Effector CD8-positive, alpha-beta T cell (primary cell): ENCODE data around the gene KCNC1.

Experiments used
- DNase-seq: peaks from one replicate; lab custom pipeline; 2025; lab: John Stamatoyannopoulos, UW

Gene KCNC1

GRCh38 chr11:17736930-17737817, 2.6 kb downstream of the KCNC1 start:
- no peak for DNase-seq

DNA sequence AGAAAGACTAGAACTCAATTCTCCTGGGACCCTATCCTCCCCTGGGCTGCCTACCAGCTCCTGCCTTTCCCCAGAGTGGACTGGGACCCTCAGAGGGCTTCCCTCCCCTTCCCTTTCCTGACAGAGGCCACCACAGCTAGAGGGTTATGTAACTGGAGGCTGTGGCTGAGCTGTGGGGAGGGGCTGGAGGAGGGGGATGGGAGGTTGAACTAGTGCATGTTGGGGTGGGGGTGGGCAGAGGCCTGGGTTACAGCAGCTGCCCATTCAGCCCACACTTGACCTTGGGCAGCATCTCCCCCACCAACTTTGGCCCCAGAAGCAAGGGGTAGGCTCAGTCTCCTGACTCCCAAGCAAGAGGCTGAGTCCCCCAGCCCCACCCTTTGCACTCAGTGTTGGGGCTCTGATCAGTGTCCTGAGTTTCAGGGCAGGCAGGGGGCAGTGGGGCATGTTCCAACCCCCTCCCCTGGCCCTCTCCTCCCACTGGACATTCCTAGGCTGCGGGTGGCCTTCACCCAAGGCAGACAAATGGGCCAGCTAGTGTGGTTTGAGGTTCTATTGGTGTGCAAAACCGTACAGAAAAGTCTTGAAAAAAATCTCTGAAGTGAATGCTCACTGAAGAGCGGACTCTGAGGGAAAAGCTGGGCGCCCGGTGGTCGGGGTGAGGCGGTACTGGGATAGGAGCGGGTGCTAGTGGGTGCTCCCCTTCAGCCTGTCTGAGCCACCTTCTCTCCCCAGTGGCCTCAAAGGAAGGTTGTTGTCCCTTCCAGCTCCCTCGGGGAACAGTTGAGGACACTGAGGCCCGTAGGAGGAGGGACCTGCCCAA, 3.8 kb downstream of the KCNC1 start:
- no peak for DNase-seq

DNA sequence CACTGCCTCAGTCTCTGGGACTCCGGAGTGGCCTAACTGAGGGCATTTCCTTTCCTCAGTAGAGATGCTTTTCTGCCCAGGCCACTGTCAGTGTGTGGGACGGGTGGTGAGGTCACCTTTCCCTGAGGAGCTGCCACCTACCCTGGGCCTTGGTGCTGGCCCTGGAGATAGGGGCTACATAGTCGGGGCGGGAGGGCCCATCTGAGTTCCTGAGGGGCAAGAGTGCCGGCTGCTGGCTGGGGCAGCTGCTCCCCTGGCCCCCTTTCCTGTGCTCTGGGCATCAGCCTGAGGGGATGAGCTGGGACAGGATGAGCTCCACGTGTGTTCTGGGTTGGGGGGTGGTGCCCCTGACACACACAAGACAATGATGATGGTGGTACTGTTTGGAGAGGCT, 5.4 kb downstream of the KCNC1 start:
- no peak for DNase-seq

GRCh38 chr11:17740649-17741235, 6.2 kb downstream of the KCNC1 start:
- DNase-seq, result no peak

GRCh38 chr11:17741487-17741886, 6.9 kb downstream of the KCNC1 start:
- no peak for DNase-seq

- DNase-seq, result no peak
Observed at GRCh38 chr11:17742019-17742418, 7.4 kb downstream of the KCNC1 start.

- DNase-seq, result no peak
Observed at GRCh38 chr11:17743026-17743807, 8.6 kb downstream of the KCNC1 start.

GRCh38 chr11:17743808-17744119, 9.2 kb downstream of the KCNC1 start:
- DNase-seq, result no peak

DNA sequence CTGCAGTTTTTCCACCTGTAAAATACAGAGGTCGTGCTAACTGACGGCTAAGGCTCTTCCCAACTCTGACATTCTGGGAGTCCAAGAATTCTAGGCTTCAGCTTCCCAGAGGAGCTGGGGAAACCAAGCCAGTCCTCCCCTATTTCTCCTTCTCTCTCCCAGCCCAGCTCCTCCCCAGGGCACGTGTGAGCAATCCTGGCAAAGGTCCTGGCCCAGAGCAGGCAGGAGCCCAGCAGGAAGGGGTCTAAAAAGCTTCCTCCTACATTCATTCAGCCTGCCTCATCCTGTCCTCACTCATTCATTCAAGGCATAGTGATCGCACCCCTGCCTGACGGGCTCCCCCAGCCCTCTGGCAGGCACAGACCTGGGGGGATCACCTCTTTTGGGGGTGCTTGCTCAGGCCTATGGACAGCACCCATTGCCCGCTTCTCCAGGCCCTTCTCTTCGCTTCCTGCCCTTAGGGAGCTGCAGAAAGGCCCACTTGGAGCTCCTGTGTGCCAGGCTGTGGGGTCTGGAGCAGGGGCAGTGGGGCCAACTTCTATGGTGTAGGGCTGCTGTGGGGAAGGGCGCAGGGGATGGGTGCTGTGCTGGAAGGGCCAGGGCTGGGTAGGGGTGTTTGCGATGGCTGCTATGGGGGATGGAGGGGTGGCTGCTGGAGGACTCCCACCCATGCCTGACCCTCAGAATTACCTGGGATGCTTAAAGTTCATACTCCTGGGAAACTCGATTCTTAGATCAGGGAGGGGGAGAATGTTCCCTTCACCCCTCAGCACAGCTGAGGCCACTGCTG, 9.8 kb downstream of the KCNC1 start:
- no peak for DNase-seq

DNA sequence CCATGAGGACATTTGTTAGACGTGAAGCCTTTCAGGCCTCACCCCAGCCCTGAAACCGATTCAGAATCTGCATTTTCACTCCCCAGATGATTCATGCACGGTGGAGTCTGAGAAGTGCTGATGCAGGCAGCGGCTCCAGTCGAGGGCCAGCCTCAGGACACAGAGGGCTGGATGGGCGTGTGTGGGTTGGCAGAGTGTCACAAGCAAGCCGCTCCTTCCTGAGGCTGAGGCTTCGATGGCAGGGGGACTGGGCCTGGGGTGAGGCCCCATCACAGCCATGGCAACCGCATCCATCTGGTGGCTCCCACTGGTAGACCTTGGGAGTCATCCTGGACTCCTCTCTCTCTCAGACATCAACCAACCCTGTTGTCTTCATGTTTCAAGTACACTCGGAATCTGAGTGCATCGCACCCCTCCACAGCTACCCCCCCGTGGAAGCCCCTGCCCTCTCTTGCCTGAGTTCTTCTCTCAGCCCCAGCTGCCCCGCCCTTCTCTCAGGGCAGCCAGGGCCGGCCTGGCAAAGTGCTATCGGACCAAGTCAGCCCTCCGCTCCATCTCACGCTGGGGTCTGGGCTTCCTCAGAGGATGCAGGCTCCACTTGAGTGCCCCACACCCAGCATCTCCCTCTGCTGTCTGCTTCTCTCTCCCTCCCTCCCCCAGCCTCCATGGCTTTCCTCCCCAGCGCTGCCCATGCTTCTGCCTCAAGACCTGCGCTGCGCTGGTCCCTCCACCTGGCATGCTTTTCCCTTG, 10.6 kb downstream of the KCNC1 start:
- DNase-seq, result no peak

- DNase-seq, result no peak
Observed at GRCh38 chr11:17746096-17746495, 11.5 kb downstream of the KCNC1 start.

DNA sequence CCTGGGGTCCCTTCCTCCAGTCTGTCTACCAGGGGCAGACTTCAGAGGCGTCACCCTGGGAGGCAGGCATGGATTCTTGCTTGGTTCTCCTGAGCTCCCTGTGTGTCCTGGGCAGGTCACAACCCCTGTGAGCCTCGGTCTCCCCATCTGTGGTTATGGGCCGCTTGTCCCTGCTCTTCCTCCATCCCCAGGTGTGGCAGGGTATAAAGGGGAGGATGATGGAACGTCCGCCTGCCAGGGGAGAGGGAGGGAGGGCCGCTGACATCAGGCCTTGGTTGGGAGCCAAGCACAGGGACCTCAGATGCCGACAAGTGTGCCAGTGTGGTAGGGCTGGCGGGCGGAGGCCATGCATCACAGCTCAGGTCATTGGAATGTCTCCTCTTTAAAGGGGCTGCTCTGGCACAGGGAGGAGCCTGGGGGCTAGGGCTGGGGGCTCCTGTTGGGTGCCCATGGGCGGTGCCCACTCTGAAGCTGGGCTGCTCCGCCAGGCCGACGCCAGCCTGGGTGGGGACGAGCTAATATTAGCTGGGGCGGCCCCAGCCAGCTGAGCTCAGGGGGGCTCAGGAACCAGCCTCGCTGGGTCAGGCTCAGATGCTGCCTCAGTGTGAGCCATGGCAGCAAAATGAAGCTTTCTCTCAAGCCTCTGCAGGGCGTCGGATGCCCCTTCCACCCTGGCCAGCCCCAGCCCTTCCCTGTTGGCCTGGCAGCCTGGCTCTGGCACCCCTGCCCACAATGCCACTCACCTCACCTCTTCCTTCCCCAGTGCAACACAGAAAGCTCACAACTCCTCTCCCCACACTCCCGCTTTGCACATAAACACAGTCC, 12.8 kb downstream of the KCNC1 start:
- DNase-seq, result no peak

- no peak for DNase-seq
Observed at GRCh38 chr11:17748044-17748443, 13.5 kb downstream of the KCNC1 start.

GRCh38 chr11:17748761-17749721, 14.5 kb downstream of the KCNC1 start:
- no peak for DNase-seq

DNA sequence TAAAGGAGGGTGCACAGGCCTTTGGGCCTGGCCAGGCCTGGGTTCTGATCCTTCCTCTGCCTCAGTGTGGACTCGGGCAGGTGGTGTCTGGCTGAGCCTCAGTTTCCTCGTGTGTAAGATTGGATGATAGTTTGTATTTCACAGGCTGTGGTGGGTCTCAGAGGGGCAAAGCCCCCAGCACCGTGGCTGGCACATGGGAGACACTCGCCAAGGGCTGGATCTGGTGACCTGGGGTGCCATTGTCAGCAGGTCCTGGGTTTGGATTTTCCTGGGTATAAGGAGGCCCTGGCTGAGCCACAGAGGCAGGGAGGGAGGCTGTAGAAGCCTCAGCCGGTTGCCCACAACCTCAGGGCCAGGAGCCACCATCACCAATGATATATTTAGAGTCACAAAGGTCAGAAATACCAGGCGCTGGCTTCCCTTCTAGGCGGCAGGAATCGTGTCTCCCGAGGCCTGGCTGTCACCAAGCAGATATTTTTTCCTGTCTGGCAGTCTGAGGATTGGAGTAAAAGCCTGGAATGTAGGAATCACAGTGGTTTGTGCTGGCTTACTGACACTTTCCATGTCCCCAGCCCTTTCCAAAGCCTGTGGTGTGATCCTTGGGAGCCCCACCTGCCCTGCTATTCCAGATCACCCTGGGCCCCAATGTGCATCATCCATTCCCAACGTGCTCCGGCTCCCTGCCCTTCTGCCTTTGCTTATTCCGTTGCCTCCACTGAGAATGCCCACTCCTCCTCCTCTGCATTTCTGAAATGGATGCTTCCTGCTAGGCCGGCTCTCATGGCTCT, 15.6 kb downstream of the KCNC1 start:
- DNase-seq, result no peak

DNA sequence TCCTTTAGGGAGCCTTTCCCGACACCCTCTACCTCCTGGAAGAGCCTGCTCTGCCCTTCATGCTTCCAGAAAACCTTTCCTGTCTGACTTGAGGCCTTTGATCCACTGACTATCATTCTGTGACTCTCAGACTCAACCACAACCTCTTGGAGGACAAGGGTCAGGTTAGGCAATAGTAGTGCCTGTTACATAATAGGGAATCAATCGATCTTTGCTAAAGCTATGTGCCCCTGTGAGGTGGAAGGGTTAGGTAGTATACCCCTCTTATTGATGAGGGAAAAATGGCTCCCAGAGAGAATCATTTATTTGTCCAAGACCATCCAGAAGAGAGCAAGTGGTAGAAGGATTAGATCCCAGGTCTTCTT, 16.2 kb downstream of the KCNC1 start:
- no peak for DNase-seq

- DNase-seq, result no peak
Observed at GRCh38 chr11:17751558-17751957, 17.0 kb downstream of the KCNC1 start.

DNA sequence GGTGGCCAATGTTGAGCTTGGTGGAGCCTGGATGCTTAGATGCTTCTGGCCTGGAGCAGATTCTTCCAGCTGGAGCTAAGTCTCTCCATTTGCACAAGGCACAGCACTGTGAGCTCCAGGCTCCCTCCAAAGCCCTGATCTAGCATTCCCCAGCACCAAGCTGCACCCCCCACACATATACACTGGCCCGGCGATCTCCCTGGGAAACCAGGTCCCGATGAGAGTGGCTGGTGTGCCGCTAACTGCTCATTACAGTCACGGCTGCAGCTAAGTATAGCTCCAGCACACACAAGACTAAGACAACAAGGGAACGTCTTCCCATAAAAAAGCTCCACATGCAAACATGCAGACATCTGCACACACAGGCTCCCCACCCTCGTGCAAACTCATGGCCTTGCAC, 17.6 kb downstream of the KCNC1 start:
- no peak for DNase-seq
